GM12891 (cell line): Measurements from ENCODE around the gene TSPAN18.

Experiments
- DNase-seq: peaks from one replicate; pipeline ENCODE4 v3.0.0; 2011; ENCODE audit warnings: low spot score; ENCODE audit not compliant: insufficient read length
- FAIRE-seq: peaks from 2 replicates; lab custom pipeline; 2011; peaks lifted over from hg19 to GRCh38; lab: Jason Lieb, UNC
- PAX5 ChIP-seq: IDR thresholded peaks from 2 replicates; pipeline ENCODE4 v1.6.1; 2011; ENCODE audit warnings: low read length, moderate library complexity, mild to moderate bottlenecking; ENCODE audit not compliant: insufficient read depth, severe bottlenecking
- POLR2A ChIP-seq: IDR thresholded peaks from 2 replicates; pipeline ENCODE4 v1.6.1; 2011; ENCODE audit warnings: low read depth, low read length, control low read depth
- POLR2AphosphoS5 ChIP-seq: IDR thresholded peaks from 2 replicates; pipeline ENCODE4 v1.6.1; 2011; ENCODE audit warnings: low read depth, low read length, control low read depth
- POU2F2 ChIP-seq: IDR thresholded peaks from 2 replicates; pipeline ENCODE4 v1.6.1; 2011; ENCODE audit warnings: low read depth, mild to moderate bottlenecking, control low read depth, low read length, moderate library complexity
- SPI1 ChIP-seq: IDR thresholded peaks from 2 replicates; pipeline ENCODE4 v1.6.1; 2011; ENCODE audit warnings: low read depth, low read length, control low read depth
- TAF1 ChIP-seq: IDR thresholded peaks from 2 replicates; pipeline ENCODE4 v1.6.1; 2011; ENCODE audit warnings: low read depth, low read length, control low read depth

TSPAN18 gene

GRCh38 chr11:44885919-44886789 lies 159.4 kb downstream of the TSPAN18 start:
- DNase-seq, result no peak
- no peak for TF ChIP-seq SPI1
- no peak for TF ChIP-seq POLR2A
- no peak for TF ChIP-seq PAX5
- TF ChIP-seq TAF1, result no peak
- TF ChIP-seq POU2F2, result no peak
- TF ChIP-seq POLR2AphosphoS5, result no peak
- FAIRE-seq, result no peak

- FAIRE-seq, result no peak
- TF ChIP-seq POLR2A, result no peak
- no peak for TF ChIP-seq POU2F2
- TF ChIP-seq PAX5, result no peak
- no peak for TF ChIP-seq POLR2AphosphoS5
These were observed 160.0 kb downstream of the TSPAN18 start for GRCh38 chr11:44886790-44887140.

GRCh38 chr11:44887636-44888035 lies 160.9 kb downstream of the TSPAN18 start:
- FAIRE-seq (no peak), DNase-seq (no peak)
- TF ChIP-seq SPI1 (no peak), TAF1 (no peak), PAX5 (no peak), POLR2AphosphoS5 (no peak), POU2F2 (no peak), POLR2A (no peak)

More at GRCh38 chr11:44886790-44887140, 160.0 kb downstream of the TSPAN18 start:
- no peak for DNase-seq

GRCh38 chr11:44889266-44889665 lies 162.5 kb downstream of the TSPAN18 start:
- FAIRE-seq, result no peak
- no peak for TF ChIP-seq POLR2AphosphoS5
- TF ChIP-seq POLR2A, result no peak
- no peak for TF ChIP-seq TAF1
- no peak for TF ChIP-seq SPI1
- no peak for TF ChIP-seq POU2F2
- TF ChIP-seq PAX5, result no peak

GRCh38 chr11:44892843-44893242 lies 166.1 kb downstream of the TSPAN18 start:
- DNase-seq (no peak), FAIRE-seq (no peak)
- no peak for TF ChIP-seq POU2F2

More at GRCh38 chr11:44889266-44889665, 162.5 kb downstream of the TSPAN18 start:
- DNase-seq, result no peak

- FAIRE-seq, result no peak
- TF ChIP-seq POU2F2 (no peak), POLR2A (no peak), POLR2AphosphoS5 (no peak), TAF1 (no peak), SPI1 (no peak), PAX5 (no peak)
- no peak for DNase-seq
These were observed 166.6 kb downstream of the TSPAN18 start for GRCh38 chr11:44893308-44893822.

GRCh38 chr11:44893846-44894617 lies 167.3 kb downstream of the TSPAN18 start:
- TF ChIP-seq POU2F2, result no peak
- TF ChIP-seq POLR2A, result no peak
- no peak for TF ChIP-seq PAX5
- TF ChIP-seq SPI1, result no peak
- no peak for TF ChIP-seq POLR2AphosphoS5
- TF ChIP-seq TAF1, result no peak
- FAIRE-seq (peak; percentile 83), DNase-seq (peak; percentile 79)

GRCh38 chr11:44899959-44900358 lies 173.2 kb downstream of the TSPAN18 start:
- TF ChIP-seq TAF1, result no peak
- TF ChIP-seq SPI1, result no peak
- no peak for TF ChIP-seq PAX5
- no peak for TF ChIP-seq POLR2A
- TF ChIP-seq POLR2AphosphoS5, result no peak
- no peak for TF ChIP-seq POU2F2
- no peak for FAIRE-seq
- DNase-seq, result no peak

GRCh38 chr11:44901120-44901633 lies 174.4 kb downstream of the TSPAN18 start:
- no peak for DNase-seq

GRCh38 chr11:44901786-44902185 lies 175.0 kb downstream of the TSPAN18 start:
- no peak for DNase-seq
- no peak for FAIRE-seq
- TF ChIP-seq POLR2AphosphoS5 (no peak), SPI1 (no peak), POLR2A (no peak), POU2F2 (no peak), PAX5 (no peak), TAF1 (no peak)

More at GRCh38 chr11:44901120-44901633, 174.4 kb downstream of the TSPAN18 start:
- TF ChIP-seq POU2F2 (no peak), SPI1 (no peak), POLR2A (no peak), TAF1 (no peak), POLR2AphosphoS5 (no peak)
- FAIRE-seq, result no peak
